Measurements from ENCODE around the gene ALK.

Gene ALK

GRCh38 chr2:29347774-29348461, 573.5 kb downstream of the ALK start:
- TF ChIP-seq FOXP2 (optimal IDR thresholded peaks at IDR 0.05; ENCODE audit: borderline replicate concordance, extremely low read depth, extremely low read length, insufficient read depth) (no peak), TAF1 (IDR thresholded peaks at IDR 0.05; ENCODE audit: borderline replicate concordance, insufficient read depth, low read length) (no peak), POLR2AphosphoS5 (IDR thresholded peaks at IDR 0.05; ENCODE audit: low read depth, low read length) (no peak), SIN3A (IDR thresholded peaks at IDR 0.05; ENCODE audit: borderline replicate concordance, insufficient read depth, low read length) (no peak)
- TF ChIP-seq, protein P1, sequence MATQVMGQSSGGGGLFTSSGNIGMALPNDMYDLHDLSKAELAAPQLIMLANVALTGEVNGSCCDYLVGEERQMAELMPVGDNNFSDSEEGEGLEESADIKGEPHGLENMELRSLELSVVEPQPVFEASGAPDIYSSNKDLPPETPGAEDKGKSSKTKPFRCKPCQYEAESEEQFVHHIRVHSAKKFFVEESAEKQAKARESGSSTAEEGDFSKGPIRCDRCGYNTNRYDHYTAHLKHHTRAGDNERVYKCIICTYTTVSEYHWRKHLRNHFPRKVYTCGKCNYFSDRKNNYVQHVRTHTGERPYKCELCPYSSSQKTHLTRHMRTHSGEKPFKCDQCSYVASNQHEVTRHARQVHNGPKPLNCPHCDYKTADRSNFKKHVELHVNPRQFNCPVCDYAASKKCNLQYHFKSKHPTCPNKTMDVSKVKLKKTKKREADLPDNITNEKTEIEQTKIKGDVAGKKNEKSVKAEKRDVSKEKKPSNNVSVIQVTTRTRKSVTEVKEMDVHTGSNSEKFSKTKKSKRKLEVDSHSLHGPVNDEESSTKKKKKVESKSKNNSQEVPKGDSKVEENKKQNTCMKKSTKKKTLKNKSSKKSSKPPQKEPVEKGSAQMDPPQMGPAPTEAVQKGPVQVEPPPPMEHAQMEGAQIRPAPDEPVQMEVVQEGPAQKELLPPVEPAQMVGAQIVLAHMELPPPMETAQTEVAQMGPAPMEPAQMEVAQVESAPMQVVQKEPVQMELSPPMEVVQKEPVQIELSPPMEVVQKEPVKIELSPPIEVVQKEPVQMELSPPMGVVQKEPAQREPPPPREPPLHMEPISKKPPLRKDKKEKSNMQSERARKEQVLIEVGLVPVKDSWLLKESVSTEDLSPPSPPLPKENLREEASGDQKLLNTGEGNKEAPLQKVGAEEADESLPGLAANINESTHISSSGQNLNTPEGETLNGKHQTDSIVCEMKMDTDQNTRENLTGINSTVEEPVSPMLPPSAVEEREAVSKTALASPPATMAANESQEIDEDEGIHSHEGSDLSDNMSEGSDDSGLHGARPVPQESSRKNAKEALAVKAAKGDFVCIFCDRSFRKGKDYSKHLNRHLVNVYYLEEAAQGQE (IDR thresholded peaks at IDR 0.05; ENCODE audit: insufficient read depth in 1 of 2, low read depth in 2 of 2, low read length in 2 of 2): no peak

GRCh38 chr2:29345236-29345635, 576.1 kb downstream of the ALK start:
- TF ChIP-seq, protein P1 (IDR thresholded peaks at IDR 0.05; ENCODE audit: insufficient read depth in 1 of 2, low read depth in 2 of 2, low read length in 2 of 2): no peak
- TF ChIP-seq FOXP2 (optimal IDR thresholded peaks at IDR 0.05; ENCODE audit: borderline replicate concordance, extremely low read depth, extremely low read length, insufficient read depth): no peak

DNA sequence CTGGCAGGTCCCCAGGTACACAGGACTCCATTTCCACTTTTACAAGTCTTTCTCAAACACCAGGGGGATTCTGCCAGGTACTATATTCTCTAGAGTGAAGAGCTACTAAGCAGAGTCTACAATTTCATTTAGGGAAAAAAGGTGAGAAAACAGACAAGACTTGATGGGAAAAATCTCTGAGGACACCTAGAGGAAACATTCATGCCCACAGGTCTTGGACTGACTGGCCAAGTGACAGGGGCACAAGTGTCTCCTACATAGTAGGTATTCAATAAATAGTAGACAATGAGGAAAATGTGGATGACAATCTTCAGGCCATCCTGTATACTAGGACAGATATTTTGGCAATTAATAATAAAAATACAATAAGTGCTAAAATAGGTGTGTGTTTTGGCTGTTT, 577.6 kb downstream of the ALK start:
- TF ChIP-seq FOXP2 (optimal IDR thresholded peaks at IDR 0.05; ENCODE audit: borderline replicate concordance, extremely low read depth, extremely low read length, insufficient read depth): no peak
- no peak for TF ChIP-seq SIN3A (IDR thresholded peaks at IDR 0.05; ENCODE audit: borderline replicate concordance, insufficient read depth, low read length)
- no peak for TF ChIP-seq POLR2AphosphoS5 (IDR thresholded peaks at IDR 0.05; ENCODE audit: low read depth, low read length)
- TF ChIP-seq TAF1 (IDR thresholded peaks at IDR 0.05; ENCODE audit: borderline replicate concordance, insufficient read depth, low read length): no peak
- TF ChIP-seq, protein P1 (IDR thresholded peaks at IDR 0.05; ENCODE audit: insufficient read depth in 1 of 2, low read depth in 2 of 2, low read length in 2 of 2): no peak

GRCh38 chr2:29336341-29337241, 584.8 kb downstream of the ALK start:
- no peak for TF ChIP-seq FOXP2 (optimal IDR thresholded peaks at IDR 0.05; ENCODE audit: borderline replicate concordance, extremely low read depth, extremely low read length, insufficient read depth)
- TF ChIP-seq TAF1 (IDR thresholded peaks at IDR 0.05; ENCODE audit: borderline replicate concordance, insufficient read depth, low read length): no peak
- no peak for TF ChIP-seq SIN3A (IDR thresholded peaks at IDR 0.05; ENCODE audit: borderline replicate concordance, insufficient read depth, low read length)
- TF ChIP-seq POLR2AphosphoS5 (IDR thresholded peaks at IDR 0.05; ENCODE audit: low read depth, low read length): no peak
- TF ChIP-seq, protein P1 (IDR thresholded peaks at IDR 0.05; ENCODE audit: insufficient read depth in 1 of 2, low read depth in 2 of 2, low read length in 2 of 2): no peak
